BLaER1 (cell line): Measurements from ENCODE around the gene LRRC3C.

Source experiments
- H3K27ac ChIP-seq: shearing (Covaris generic); formaldehyde crosslinking; 2 replicates; pipeline ENCODE4 v1.8.1; 2022
- H3K27me3 ChIP-seq: shearing (Covaris generic); formaldehyde crosslinking; 2 replicates; pipeline ENCODE4 v1.8.1; 2022
- H3K36me3 ChIP-seq: shearing (Covaris generic); formaldehyde crosslinking; 2 replicates; pipeline ENCODE4 v1.8.1; 2022
- H3K4me1 ChIP-seq: shearing (Covaris generic); formaldehyde crosslinking; 2 replicates; pipeline ENCODE4 v1.8.1; 2022
- H3K4me2 ChIP-seq: shearing (Covaris generic); formaldehyde crosslinking; 2 replicates; pipeline ENCODE4 v1.8.1; 2022
- H3K4me3 ChIP-seq: shearing (Covaris generic); formaldehyde crosslinking; 2 replicates; pipeline ENCODE4 v1.8.1; 2022
- H3K9ac ChIP-seq: shearing (Covaris generic); formaldehyde crosslinking; 2 replicates; pipeline ENCODE4 v1.8.1; 2022
- H3K9me3 ChIP-seq: shearing (Covaris generic); formaldehyde crosslinking; 2 replicates; pipeline ENCODE4 v1.8.1; 2022
- H4K20me1 ChIP-seq: shearing (Covaris generic); formaldehyde crosslinking; 2 replicates; pipeline ENCODE4 v1.8.1; 2022
- Cebpa-rat ChIP-seq: shearing (Covaris generic); IDR thresholded peaks from 2 replicates; pipeline ENCODE4 v1.8.1; 2022

Gene LRRC3C

GRCh38 chr17:39904990-39905288, 22.6 kb upstream of the LRRC3C start:
- Histone ChIP-seq H3K27me3 (no peaks in the 10 kb centered on the region), H3K9me3 (no peaks in the 10 kb centered on the region), H4K20me1 (peaks cover 7% of the 10 kb centered on the region; the same call in 1 of the 2 replicates), H3K9ac (no peak overlapping the region), H3K4me3 (no peak overlapping the region), H3K4me1 (peaks cover 35% of the 10 kb centered on the region), H3K4me2 (0 out of 2 replicates have a peak overlapping the region, but pooled peaks have one; percentile 66), H3K27ac (no peak overlapping the region), H3K36me3 (peaks cover 55% of the 10 kb centered on the region)
- no peak for TF ChIP-seq Cebpa-rat

DNA sequence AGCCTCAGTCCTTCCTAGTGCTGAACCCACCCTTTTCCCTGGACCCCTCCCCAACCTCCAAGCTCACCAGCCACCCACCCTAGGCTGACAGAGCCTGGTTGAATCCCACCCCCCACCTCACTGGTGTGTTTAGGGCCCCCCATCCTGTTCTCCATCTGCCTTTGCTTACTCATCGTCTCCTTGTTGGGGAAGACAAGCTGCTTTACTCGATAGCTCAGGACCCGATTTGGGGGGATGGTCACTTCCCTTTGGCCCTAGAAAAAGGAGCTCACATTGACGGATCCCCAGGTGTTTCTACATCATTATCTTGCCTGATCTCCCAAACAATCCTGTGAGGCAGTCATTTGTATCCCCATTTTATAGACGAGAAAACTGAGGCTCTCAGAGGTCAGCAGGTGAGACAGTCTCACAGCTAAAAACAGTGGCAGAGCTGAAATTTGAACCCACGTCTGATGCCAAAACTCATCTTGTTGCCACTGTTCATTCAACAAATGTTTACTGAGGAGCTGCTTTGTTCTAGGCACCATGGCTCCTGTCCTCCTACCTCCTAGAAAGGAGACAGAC, 18.7 kb upstream of the LRRC3C start:
- Histone ChIP-seq H4K20me1 (no peaks in the 10 kb centered on the region), H3K9me3 (no peaks in the 10 kb centered on the region), H3K27me3 (no peaks in the 10 kb centered on the region), H3K36me3 (peaks cover 82% of the 10 kb centered on the region), H3K4me2 (no peak overlapping the region), H3K4me3 (no peak overlapping the region), H3K27ac (no peak overlapping the region), H3K9ac (no peak overlapping the region), H3K4me1 (peaks cover 20% of the 10 kb centered on the region)
- no peak for TF ChIP-seq Cebpa-rat

GRCh38 chr17:39913989-39914388, 13.5 kb upstream of the LRRC3C start:
- Histone ChIP-seq H3K9me3 (no peaks in the 10 kb centered on the region), H3K9ac (no peak overlapping the region), H4K20me1 (no peaks in the 10 kb centered on the region), H3K36me3 (peaks cover 71% of the 10 kb centered on the region), H3K27ac (no peak overlapping the region), H3K27me3 (no peaks in the 10 kb centered on the region), H3K4me2 (no peak overlapping the region), H3K4me3 (no peak overlapping the region), H3K4me1 (peaks cover 21% of the 10 kb centered on the region)
- no peak for TF ChIP-seq Cebpa-rat

GRCh38 chr17:39915559-39915958, 12.0 kb upstream of the LRRC3C start:
- no peaks in the 10 kb centered on the region for H3K9me3 ChIP-seq
- H4K20me1 ChIP-seq = no peaks in the 10 kb centered on the region
- no peak overlapping the region for H3K4me3 ChIP-seq
- no peak overlapping the region for H3K4me2 ChIP-seq
- TF ChIP-seq Cebpa-rat = no peak
- peaks cover 69% of the 10 kb centered on the region for H3K36me3 ChIP-seq
- H3K27ac ChIP-seq = no peak overlapping the region
- no peak overlapping the region for H3K9ac ChIP-seq
- no peaks in the 10 kb centered on the region for H3K27me3 ChIP-seq
- H3K4me1 ChIP-seq = peaks cover 34% of the 10 kb centered on the region

GRCh38 chr17:39916918-39917317, 10.6 kb upstream of the LRRC3C start:
- H3K36me3 ChIP-seq = peaks cover 63% of the 10 kb centered on the region
- TF ChIP-seq Cebpa-rat = no peak
- no peaks in the 10 kb centered on the region for H4K20me1 ChIP-seq
- H3K9ac ChIP-seq = no peak overlapping the region
- 0 out of 2 replicates have a peak overlapping the region, but pooled peaks have one; percentile 0 for H3K4me2 ChIP-seq
- H3K4me1 ChIP-seq = peaks cover 47% of the 10 kb centered on the region
- no peak overlapping the region for H3K4me3 ChIP-seq
- H3K27me3 ChIP-seq = no peaks in the 10 kb centered on the region
- H3K27ac ChIP-seq = 0 out of 2 replicates have a peak overlapping the region, but pooled peaks have one; percentile 14
- no peaks in the 10 kb centered on the region for H3K9me3 ChIP-seq

DNA sequence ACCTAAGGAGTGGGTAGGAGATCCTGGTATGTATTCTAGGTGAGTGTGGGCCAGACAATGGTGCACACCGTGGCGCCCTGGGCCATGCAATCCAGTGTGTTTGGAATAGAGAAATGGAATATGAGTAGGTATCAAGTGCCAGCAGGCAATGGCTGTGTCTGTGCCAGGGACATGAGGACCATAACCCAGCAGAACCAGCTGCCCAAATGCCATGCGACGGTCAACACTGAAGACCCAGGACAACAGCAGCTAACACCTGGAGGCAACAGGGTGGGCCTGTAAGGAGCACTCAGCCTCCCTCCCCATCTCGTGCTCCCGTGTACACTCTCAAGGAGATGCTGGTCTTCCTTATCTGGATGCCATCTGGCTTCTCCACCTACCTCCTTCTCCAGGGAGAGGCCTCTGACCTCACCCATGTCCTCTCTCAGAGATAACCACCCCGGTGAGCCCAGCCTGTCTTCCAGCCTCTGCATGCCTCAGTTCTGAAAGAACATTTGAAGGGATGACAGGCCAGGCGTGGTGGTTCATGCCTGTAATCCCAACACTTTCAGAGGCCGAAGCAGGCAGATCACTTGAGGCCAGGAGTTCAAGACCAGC, 8.3 kb upstream of the LRRC3C start:
- no peaks in the 10 kb centered on the region for H3K9me3 ChIP-seq
- no peak overlapping the region for H3K27ac ChIP-seq
- H3K27me3 ChIP-seq = no peaks in the 10 kb centered on the region
- no peak overlapping the region for H3K9ac ChIP-seq
- H3K36me3 ChIP-seq = peaks cover 69% of the 10 kb centered on the region
- H3K4me2 ChIP-seq = peak overlapping the region; percentile 17
- no peak for TF ChIP-seq Cebpa-rat
- no peak overlapping the region for H3K4me3 ChIP-seq
- H3K4me1 ChIP-seq = peaks cover 70% of the 10 kb centered on the region
- peaks cover 12% of the 10 kb centered on the region for H4K20me1 ChIP-seq

DNA sequence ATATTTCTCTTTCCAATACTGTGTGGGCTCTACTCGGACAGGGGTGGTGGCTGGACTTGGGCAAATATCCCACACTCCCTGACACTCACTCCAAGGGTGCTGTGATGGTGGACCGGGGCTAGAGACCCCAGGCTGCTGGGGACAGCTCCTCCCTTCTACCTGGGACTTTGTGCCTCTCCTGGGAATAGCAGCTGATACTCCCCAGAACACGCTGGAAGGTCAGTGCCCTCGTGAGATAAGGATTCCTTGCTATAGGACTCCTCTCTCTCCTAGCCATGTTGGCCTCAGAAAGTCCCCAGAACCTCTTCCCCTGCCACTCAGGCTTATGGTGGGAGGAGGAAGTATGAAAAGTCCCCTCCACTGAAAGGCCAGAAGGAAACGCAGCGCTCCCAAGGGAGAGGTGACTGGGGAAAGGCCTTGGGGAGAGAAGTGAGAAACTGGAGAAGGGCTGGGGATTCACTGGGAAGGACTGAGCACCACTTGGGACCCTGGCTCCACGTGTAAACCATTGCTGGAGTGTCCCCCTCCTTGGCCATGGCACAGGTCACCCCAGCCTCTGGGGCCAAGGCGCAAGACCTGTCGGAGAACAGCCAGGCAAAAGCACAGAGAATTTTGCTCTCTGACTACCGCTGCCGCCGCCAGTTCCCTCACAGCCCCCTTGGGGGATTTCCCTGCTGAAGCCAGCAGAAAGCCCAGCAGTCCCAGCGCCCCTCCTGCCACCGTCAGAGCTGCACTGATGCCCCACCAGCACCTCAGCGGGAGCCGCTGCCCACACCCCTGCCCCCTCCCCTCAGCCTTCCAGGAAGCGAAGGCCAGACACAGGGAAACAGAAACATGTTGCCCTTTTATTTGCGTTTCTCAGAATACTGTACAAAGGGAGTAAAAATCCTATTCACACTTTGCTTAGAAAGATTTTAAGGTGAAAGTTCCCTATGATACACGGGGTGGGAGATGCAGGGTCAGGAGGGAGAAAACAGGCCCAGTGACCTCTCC, 7.0 kb upstream of the LRRC3C start:
- Histone ChIP-seq H3K4me1 (peaks cover 83% of the 10 kb centered on the region), H4K20me1 (peaks cover 25% of the 10 kb centered on the region), H3K9me3 (no peaks in the 10 kb centered on the region), H3K4me3 (peak overlapping the region; percentile 23; the same call in 1 of the 2 replicates), H3K4me2 (peak overlapping the region; percentile 98), H3K9ac (peak overlapping the region; percentile 69), H3K27me3 (no peaks in the 10 kb centered on the region), H3K36me3 (peaks cover 73% of the 10 kb centered on the region), H3K27ac (peak overlapping the region; percentile 83)
- no peak for TF ChIP-seq Cebpa-rat

DNA sequence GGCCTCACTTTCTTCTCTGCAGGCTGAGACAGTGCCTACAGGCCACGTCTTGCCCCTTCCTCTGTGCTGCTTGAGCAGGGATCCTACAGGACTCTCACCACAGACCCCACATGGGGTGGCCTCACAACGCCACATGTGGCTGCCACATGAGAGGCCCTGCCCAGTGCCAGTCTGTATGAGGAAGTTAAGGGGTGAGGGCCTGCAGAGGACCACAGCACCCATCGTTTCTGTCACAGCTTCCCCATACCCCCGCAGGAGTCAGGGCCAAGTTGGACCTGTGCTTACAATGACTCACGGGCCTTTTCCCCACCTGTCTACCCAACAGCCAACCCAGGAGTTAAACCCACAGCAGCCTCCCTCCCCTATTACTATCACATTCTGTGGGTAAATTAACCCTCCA, 6.2 kb upstream of the LRRC3C start:
- peak overlapping the region; percentile 83 for H3K27ac ChIP-seq
- H3K9ac ChIP-seq = peak overlapping the region; percentile 69
- H4K20me1 ChIP-seq = peaks cover 33% of the 10 kb centered on the region
- H3K4me3 ChIP-seq = peak overlapping the region; percentile 23; the same call in 1 of the 2 replicates
- peaks cover 91% of the 10 kb centered on the region for H3K4me1 ChIP-seq
- H3K36me3 ChIP-seq = peaks cover 72% of the 10 kb centered on the region
- no peaks in the 10 kb centered on the region for H3K27me3 ChIP-seq
- peak overlapping the region; percentile 98 for H3K4me2 ChIP-seq
- no peak for TF ChIP-seq Cebpa-rat
- no peaks in the 10 kb centered on the region for H3K9me3 ChIP-seq

DNA sequence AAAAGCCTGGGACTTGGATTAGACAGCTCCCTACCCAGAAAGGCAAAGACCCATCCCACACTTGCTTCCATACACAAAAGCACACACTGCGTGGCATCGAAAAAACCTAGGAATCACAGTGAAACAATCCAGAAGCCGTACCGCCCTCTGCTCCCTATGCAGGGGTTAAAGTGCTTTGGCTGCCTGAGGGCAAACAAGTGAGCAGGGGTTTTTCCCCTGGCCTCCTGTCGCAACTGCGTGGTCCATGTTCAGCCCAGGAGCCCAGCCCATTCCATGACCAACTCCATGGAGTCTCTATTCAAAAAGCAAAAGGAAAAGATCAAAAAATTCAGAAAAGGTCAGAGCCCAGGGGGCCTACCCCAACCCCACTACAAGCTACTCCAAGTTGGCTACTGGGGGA, 5.5 kb upstream of the LRRC3C start:
- Histone ChIP-seq H3K9me3 (no peaks in the 10 kb centered on the region), H3K36me3 (peaks cover 65% of the 10 kb centered on the region), H3K4me3 (no peak overlapping the region), H3K9ac (peak overlapping the region; percentile 69; the same call in 1 of the 2 replicates), H3K4me1 (peaks cover 89% of the 10 kb centered on the region), H4K20me1 (peaks cover 39% of the 10 kb centered on the region), H3K4me2 (peak overlapping the region; percentile 98), H3K27me3 (no peaks in the 10 kb centered on the region), H3K27ac (peak overlapping the region; percentile 83)
- no peak for TF ChIP-seq Cebpa-rat
